A549 (cell line): ENCODE measurements around the gene SCN1A. TPM values are rescaled to one million over a fixed set of nuclear protein-coding genes. Genes with fewer than 3 reads are reported as not detected.

Source experiments
- ATAC-seq, 2 experiments: fragments of 200-7000 bp in 1 of 2; fragments of >200 bp in 1 of 2; cut with Nextera tagmentation in 1 of 2; cut with Tn5 transposase in 1 of 2; 3 replicates each; pipeline versions ENCODE4 v1.8.0 to v1.9.1; 2018 to 2020; ENCODE audit warnings: mild to moderate bottlenecking in 1 of 2, moderate library complexity in 1 of 2
- CTCF ChIA-PET: fragments of 300-600 bp; sonication (Branson Sonifier 250); formaldehyde crosslinking; extraction: SDS; loops from one replicate; lab custom pipeline; 2021; ENCODE audit warnings: antibody characterized with exemption, inconsistent platforms; lab: Yijun Ruan, JAX
- POLR2A ChIA-PET: fragments of 350-600 bp; formaldehyde crosslinking; extraction: SDS; loops from one replicate; lab custom pipeline; 2021; ENCODE audit warnings: antibody characterized with exemption, inconsistent platforms; lab: Yijun Ruan, JAX
- DNase-seq, 2 experiments: peaks; one replicate each; pipeline versions ENCODE4 v3.0.0 to v3.0.0-alpha.2; 2011 to 2016; ENCODE audit warnings: low read depth in 1 of 2, low spot score in 1 of 2
- FAIRE-seq: peaks from 2 replicates; lab custom pipeline; 2011; peaks lifted over from hg19 to GRCh38; lab: Jason Lieb, UNC
- H3K27ac ChIP-seq, 2 experiments: fragments of >200 bp; sonication (Bioruptor Twin); formaldehyde crosslinking; 3 replicates each; pipeline ENCODE4 v1.5.1; 2016 to 2017
- H3K4me1 ChIP-seq: fragments of >200 bp; sonication (Bioruptor Twin); formaldehyde crosslinking; 3 replicates; pipeline ENCODE4 v1.6.1; 2016
- H3K4me2 ChIP-seq: fragments of >200 bp; sonication (Bioruptor Twin); formaldehyde crosslinking; 3 replicates; pipeline ENCODE4 v1.6.1; 2016
- H3K4me3 ChIP-seq: fragments of >200 bp; sonication (Bioruptor Twin); formaldehyde crosslinking; 3 replicates; pipeline ENCODE4 v1.5.1; 2016
- H3K9me3 ChIP-seq: fragments of >200 bp; sonication (Bioruptor Twin); formaldehyde crosslinking; 3 replicates; pipeline ENCODE4 v1.6.1; 2016
- CBX8 ChIP-seq: fragments of 200-600 bp; sonication (generic); IDR thresholded peaks from 2 replicates; pipeline ENCODE4 v1.6.1; 2016
- CEBPB ChIP-seq, 2 experiments: fragments of >200 bp in 1 of 2; sonication (Bioruptor Twin) in 1 of 2; formaldehyde crosslinking in 1 of 2; IDR thresholded peaks; 2 replicates each; pipeline ENCODE4 v1.6.1; 2012 to 2016
- CHD2 ChIP-seq: fragments of 150-350 bp; IDR thresholded peaks from 2 replicates; pipeline ENCODE4 v1.6.1; 2014; ENCODE audit warnings: low read length; ENCODE audit not compliant: partially characterized antibody
- CTCF ChIP-seq: fragments of >200 bp; sonication (Bioruptor Twin); formaldehyde crosslinking; IDR thresholded peaks from 3 replicates; pipeline ENCODE4 v1.5.1; 2016
- EHF ChIP-seq: fragments of 250-450 bp; sonication (Bioruptor Pico); IDR thresholded peaks from 2 replicates; pipeline ENCODE4 v1.5.0; 2020; ENCODE audit warnings: mild to moderate bottlenecking
- ESRRA ChIP-seq: fragments of 150-350 bp; IDR thresholded peaks from 2 replicates; pipeline ENCODE4 v1.6.1; 2014; ENCODE audit warnings: mild to moderate bottlenecking, low read length, borderline replicate concordance
- FOSB ChIP-seq: fragments of 250-450 bp; sonication (Bioruptor Pico); IDR thresholded peaks from 2 replicates; pipeline ENCODE4 v1.5.0; 2020; ENCODE audit warnings: mild to moderate bottlenecking, moderate library complexity
- FOSL2 ChIP-seq, 2 experiments: fragments of 450-650 bp in 1 of 2; fragments of >200 bp in 1 of 2; sonication (Bioruptor Twin) in 1 of 2; formaldehyde crosslinking; IDR thresholded peaks; 2 replicates each; pipeline versions ENCODE4 v1.5.0 to v1.6.1; 2016 to 2020; ENCODE audit warnings: mild to moderate bottlenecking in 1 of 2, moderate library complexity in 1 of 2
- FOXS1 ChIP-seq: fragments of 250-450 bp; sonication (Bioruptor Pico); IDR thresholded peaks from 2 replicates; pipeline ENCODE4 v1.5.0; 2020; ENCODE audit warnings: mild to moderate bottlenecking, moderate library complexity
- HDAC2 ChIP-seq: fragments of 200-600 bp; sonication (generic); IDR thresholded peaks from 2 replicates; pipeline ENCODE4 v1.6.1; 2016
- HEYL ChIP-seq: fragments of 250-450 bp; sonication (Bioruptor Pico); IDR thresholded peaks from 2 replicates; pipeline ENCODE4 v1.8.0; 2021; ENCODE audit warnings: mild to moderate bottlenecking, moderate library complexity
- HOXA7 ChIP-seq: fragments of 250-450 bp; sonication (Bioruptor Pico); IDR thresholded peaks from 2 replicates; pipeline ENCODE4 v1.5.0; 2020; ENCODE audit warnings: mild to moderate bottlenecking, moderate library complexity
- HOXB5 ChIP-seq: fragments of 250-450 bp; sonication (Bioruptor Pico); IDR thresholded peaks from 2 replicates; pipeline ENCODE4 v1.5.0; 2020; ENCODE audit warnings: mild to moderate bottlenecking, moderate library complexity
- JUN ChIP-seq, 2 experiments: fragments of >200 bp; sonication (Bioruptor Twin); formaldehyde crosslinking; IDR thresholded peaks; 2 replicates in 1 of 2; 3 replicates in 1 of 2; pipeline ENCODE4 v1.6.1; 2016 to 2017
- KDM1A ChIP-seq: fragments of 200-600 bp; sonication (generic); IDR thresholded peaks from 2 replicates; pipeline ENCODE4 v1.6.1; 2016; ENCODE audit warnings: low read depth, mild to moderate bottlenecking
- KDM5A ChIP-seq: fragments of 200-600 bp; sonication (generic); IDR thresholded peaks from 2 replicates; pipeline ENCODE4 v1.6.1; 2016; ENCODE audit warnings: antibody characterized with exemption, mild to moderate bottlenecking
- MAFK ChIP-seq: fragments of 450-650 bp; IDR thresholded peaks from 2 replicates; pipeline ENCODE4 v1.6.1; 2014; ENCODE audit not compliant: partially characterized antibody
- MAX ChIP-seq: IDR thresholded peaks from 2 replicates; pipeline ENCODE4 v1.6.1; 2012
- MAZ ChIP-seq: fragments of 150-350 bp; IDR thresholded peaks from 2 replicates; pipeline ENCODE4 v1.6.1; 2014; ENCODE audit warnings: antibody characterized with exemption, low read depth, low read length, borderline replicate concordance
- MYC ChIP-seq: IDR thresholded peaks from 2 replicates; pipeline ENCODE4 v1.6.1; 2012; ENCODE audit warnings: mild to moderate bottlenecking, inconsistent platforms, low read length, improper control_type of control experiment, borderline replicate concordance
- NR3C1 ChIP-seq: fragments of >200 bp; sonication (Bioruptor Twin); formaldehyde crosslinking; IDR thresholded peaks from 3 replicates; pipeline ENCODE4 v1.6.1; 2017
- PBX3 ChIP-seq: IDR thresholded peaks from 2 replicates; pipeline ENCODE4 v1.6.1; 2012
- POLR2A ChIP-seq: IDR thresholded peaks from 2 replicates; pipeline ENCODE4 v1.6.1; 2012; ENCODE audit warnings: mild to moderate bottlenecking, low read length
- POLR2AphosphoS2 ChIP-seq: conservative IDR thresholded peaks from 2 replicates; pipeline ENCODE4 v1.6.1; 2012; ENCODE audit warnings: low read length, improper control_type of control experiment, inconsistent platforms
- RAD21 ChIP-seq, 2 experiments: fragments of >200 bp in 1 of 2; sonication (Bioruptor Twin) in 1 of 2; formaldehyde crosslinking in 1 of 2; IDR thresholded peaks in 1 of 2; conservative IDR thresholded peaks in 1 of 2; 2 replicates in 1 of 2; 3 replicates in 1 of 2; pipeline ENCODE4 v1.6.1; 2012 to 2018; ENCODE audit warnings: inconsistent platforms in 1 of 2
- SMC3 ChIP-seq: fragments of >200 bp; sonication (Bioruptor Twin); formaldehyde crosslinking; IDR thresholded peaks from 3 replicates; pipeline ENCODE4 v1.6.1; 2018; ENCODE audit warnings: inconsistent platforms
- SREBF2 ChIP-seq: fragments of 450-650 bp; IDR thresholded peaks from 2 replicates; pipeline ENCODE4 v1.6.1; 2014; ENCODE audit warnings: mild to moderate bottlenecking, moderate library complexity
- ZC3H11A ChIP-seq: fragments of 450-650 bp; IDR thresholded peaks from 2 replicates; pipeline ENCODE4 v1.6.1; 2014; ENCODE audit warnings: antibody characterized with exemption, mild to moderate bottlenecking
- WGBS: methylation state at CpG from one replicate; pipeline ENCODE4 v1.1.6; 2017; ENCODE audit errors: missing lambda C conversion rate; 5-methylcytosine and 5-hydroxymethylcytosine counted together
- polyA plus RNA-seq, 4 experiments: library from polyadenylated mRNA; depleted of rRNA in 3 of 4; stranded (reverse); fragments of >200 nt; fragmentation: RNase III in 1 of 4; extraction: RNeasy Plus Mini Kit Qiagen cat#74134 plus additional on column Dnase treatment in 1 of 4; gene quantifications; 2 replicates in 3 of 4; 3 replicates in 1 of 4; pipeline ENCODE4 v1.2.3, GENCODE V29; 2011 to 2017

Gene SCN1A
- polyA plus RNA-seq, 2 of the 4 experiments (the other 2 are of a cell fraction): not detected

- no peak overlapping the region for H3K4me3 ChIP-seq
- WGBS: 14% methylated on average over 2 of the region's 2 CpGs
- H3K4me2 ChIP-seq: no peak overlapping the region
- TF ChIP-seq MAFK (no peak), HDAC2 (no peak), FOXS1 (CRISPR knock-in tag) (no peak), ZC3H11A (no peak), MAZ (no peak), PBX3 (no peak), CTCF (no peak), ESRRA (no peak), FOSB (no peak), HOXA7 (CRISPR knock-in tag) (no peak), CBX8 (no peak), POLR2A (no peak), POLR2AphosphoS2 (no peak), CHD2 (no peak), CEBPB (IDR thresholded peaks at IDR 0.05) (no peak), KDM1A (no peak), NR3C1 (no peak), HOXB5 (CRISPR knock-in tag) (no peak), MAX (no peak)
- no peak for FAIRE-seq
- ChIA-PET POLR2A (no interaction called here), CTCF (no interaction called here)
- ATAC-seq: no peak
- DNase-seq: no peak
- no peaks in the 10 kb centered on the region for H3K4me1 ChIP-seq
- no peaks in the 10 kb centered on the region for H3K9me3 ChIP-seq
- H3K27ac ChIP-seq: no peak overlapping the region
Measured at GRCh38 chr2:166082736-166083135, 45.1 kb downstream of the SCN1A start.

GRCh38 chr2:166081852-166082251 lies 46.0 kb downstream of the SCN1A start:
- no peak for ATAC-seq
- no peak overlapping the region for H3K27ac ChIP-seq
- POLR2A ChIA-PET: no interaction called here
- H3K4me1 ChIP-seq: no peaks in the 10 kb centered on the region
- DNase-seq: no peak
- FAIRE-seq: no peak
- no peak overlapping the region for H3K4me3 ChIP-seq
- H3K4me2 ChIP-seq: no peak overlapping the region
- TF ChIP-seq JUN (IDR thresholded peaks at IDR 0.05) (no peak), SREBF2 (no peak), CTCF (no peak), HEYL (no peak), SMC3 (no peak), MYC (no peak), EHF (CRISPR knock-in tag) (no peak), CHD2 (no peak), FOSL2 (IDR thresholded peaks at IDR 0.05) (no peak), FOSL2 (CRISPR knock-in tag; IDR thresholded peaks at IDR 0.05) (no peak), KDM5A (no peak), RAD21 (conservative IDR thresholded peaks at IDR 0.05 in 1 of 2, IDR thresholded peaks at IDR 0.05 in 1 of 2) (no peak)
- no peaks in the 10 kb centered on the region for H3K9me3 ChIP-seq
- CTCF ChIA-PET: no interaction called here
